A549 (cell line): Measurements from ENCODE around the gene PTPN14. TPM values are rescaled to one million over a fixed set of nuclear protein-coding genes. Genes with fewer than 3 reads are reported as not detected.

ENCODE experiments used
- polyA plus RNA-seq, 4 experiments: library from polyadenylated mRNA; depleted of rRNA in 3 of 4; stranded (reverse); fragments of >200 nt; fragmentation: RNase III in 1 of 4; extraction: RNeasy Plus Mini Kit Qiagen cat#74134 plus additional on column Dnase treatment in 1 of 4; gene quantifications; 2 replicates in 3 of 4; 3 replicates in 1 of 4; pipeline ENCODE4 v1.2.3, GENCODE V29; 2011 to 2017

The PTPN14 gene
- polyA plus RNA-seq, 2 of the 4 experiments (the other 2 are of a cell fraction), result 9.2 to 10.0 TPM

Other genes with a start within 250 kb of the PTPN14 start
- 57.7 and 70.6 TPM in 2 replicates for gene CENPF, start 51.6 kb upstream of the PTPN14 start, polyA plus RNA-seq (2011; rRNA removed)
- gene CENPF, start 51.6 kb upstream of the PTPN14 start, polyA plus RNA-seq (2017; fragmentation: RNase III; extraction: RNeasy Plus Mini Kit Qiagen cat#74134 plus additional on column Dnase treatment), result 53.0 to 56.0 TPM (median 53.5 TPM) in 3 replicates